HCT116 (cell line): ENCODE measurements around the gene STIM2. TPM values are rescaled to one million over a fixed set of nuclear protein-coding genes. Genes with fewer than 3 reads are reported as not detected.

ENCODE experiments used
- ATAC-seq: fragments of 200-7000 bp; cut with Tn5 transposase; 2 replicates; pipeline ENCODE4 v1.9.1; 2020; ENCODE audit warnings: mild to moderate bottlenecking, moderate library complexity
- BruUV-seq: library from RNA; stranded (reverse); fragments of 400-500 nt; replicated peaks from 2 replicates; lab custom pipeline; 2021; lab: Mats Ljungman, UMichigan
- CTCF ChIA-PET: fragments of 300-600 bp; sonication (Branson Sonifier 250); formaldehyde crosslinking; loops from one replicate; lab custom pipeline; 2021; ENCODE audit warnings: antibody characterized with exemption; lab: Charles Lee
- POLR2A ChIA-PET: fragments of 300-600, 350-600 bp; sonication (Branson Sonifier 250); formaldehyde crosslinking; loops from one replicate; lab custom pipeline; 2021; ENCODE audit warnings: antibody characterized with exemption; lab: Charles Lee
- RAD21 ChIA-PET, 2 experiments: fragments of 300-600 bp; sonication (Branson Sonifier 250); formaldehyde crosslinking; loops; one replicate each; lab custom pipeline; 2023; ENCODE audit warnings: low total read pairs in 2 of 2; ENCODE audit not compliant: uncharacterized antibody in 2 of 2, unreplicated experiment in 2 of 2, low non-redundant PET in 1 of 2; lab: Charles Lee
- DNase-seq: peaks from one replicate; pipeline ENCODE4 v3.0.0-alpha.2; 2010; ENCODE audit warnings: low read depth, low spot score
- H2AFZ ChIP-seq: fragments of 200-600 bp; shearing (Covaris generic), sonication (generic); 2 replicates; pipeline ENCODE4 v1.6.1; 2017; ENCODE audit warnings: low read depth, mixed run types, mixed read lengths, antibody characterized with exemption, low read length; ENCODE audit not compliant: poor library complexity, severe bottlenecking
- H3K27ac ChIP-seq: 2 replicates; pipeline ENCODE4 v1.5.1; 2012; ENCODE audit warnings: low read depth, low read length
- H3K27me3 ChIP-seq: fragments of 200-600 bp; sonication (generic); 2 replicates; pipeline ENCODE4 v1.6.1; 2016; ENCODE audit warnings: mixed run types, low read length, mixed read lengths; ENCODE audit not compliant: insufficient read depth
- H3K36me3 ChIP-seq, 2 experiments: fragments of 200-500 bp in 1 of 2; fragments of 200-600 bp in 1 of 2; sonication (Bioruptor generic) in 1 of 2; sonication (generic) in 1 of 2; 2 replicates each; pipeline versions ENCODE4 v1.5.1 to v1.6.1; 2014 to 2016; ENCODE audit warnings: low read length in 2 of 2, inconsistent platforms in 1 of 2, mixed read lengths in 1 of 2, mixed run types in 1 of 2; ENCODE audit not compliant: insufficient read depth in 2 of 2, control insufficient read depth in 1 of 2
- H3K4me1 ChIP-seq, 2 experiments: fragments of 200-600 bp in 1 of 2; sonication (generic) in 1 of 2; 2 replicates each; pipeline versions ENCODE4 v1.5.1 to v1.6.1; 2012 to 2017; ENCODE audit warnings: low read length in 2 of 2, inconsistent platforms in 1 of 2, mild to moderate bottlenecking in 1 of 2, mixed read lengths in 1 of 2, mixed run types in 1 of 2, moderate library complexity in 1 of 2; ENCODE audit not compliant: insufficient read depth in 2 of 2, control insufficient read depth in 1 of 2
- H3K4me2 ChIP-seq: fragments of 200-600 bp; sonication (generic); 2 replicates; pipeline ENCODE4 v1.6.1; 2017; ENCODE audit warnings: mixed run types, low read length, mixed read lengths
- H3K4me3 ChIP-seq, 2 experiments: fragments of 200-600 bp in 1 of 2; sonication (generic) in 1 of 2; replicated peaks in 1 of 2; 2 replicates each; pipeline ENCODE4 v1.5.1; 2011 to 2016; ENCODE audit warnings: low read length in 2 of 2, control low read depth in 1 of 2, low read depth in 1 of 2, mild to moderate bottlenecking in 1 of 2, mixed read lengths in 1 of 2, mixed run types in 1 of 2
- H3K79me2 ChIP-seq: fragments of 200-600 bp; sonication (generic); 2 replicates; pipeline ENCODE4 v1.6.1; 2017; ENCODE audit warnings: mild to moderate bottlenecking, mixed run types, low read length, moderate library complexity, mixed read lengths; ENCODE audit not compliant: insufficient read depth
- H3K9ac ChIP-seq: fragments of 200-600 bp; sonication (generic); 2 replicates; pipeline ENCODE4 v1.6.1; 2016; ENCODE audit warnings: low read length, mixed read lengths
- H3K9me2 ChIP-seq: fragments of 200-600 bp; sonication (generic), shearing (Covaris generic); 2 replicates; pipeline ENCODE4 v1.6.1; 2017; ENCODE audit warnings: mixed run types, mild to moderate bottlenecking, moderate library complexity; ENCODE audit not compliant: insufficient read depth
- H3K9me3 ChIP-seq, 2 experiments: fragments of 200-500 bp in 1 of 2; fragments of 200-600 bp in 1 of 2; sonication (Bioruptor generic) in 1 of 2; sonication (generic) in 1 of 2; 2 replicates each; pipeline ENCODE4 v1.6.1; 2014 to 2017; ENCODE audit warnings: low read length in 2 of 2, mixed read lengths in 2 of 2, inconsistent platforms in 1 of 2, low read depth in 1 of 2, mild to moderate bottlenecking in 1 of 2, mixed run types in 1 of 2, moderate library complexity in 1 of 2; ENCODE audit not compliant: control insufficient read depth in 1 of 2, insufficient read depth in 1 of 2
- H4K20me1 ChIP-seq: fragments of 200-600 bp; sonication (generic), shearing (Covaris generic); 2 replicates; pipeline ENCODE4 v1.6.1; 2017; ENCODE audit warnings: mixed run types, mild to moderate bottlenecking, moderate library complexity; ENCODE audit not compliant: insufficient read depth
- CBX3 ChIP-seq: IDR thresholded peaks from 2 replicates; pipeline ENCODE4 v1.6.1; 2012; ENCODE audit warnings: low read depth
- CEBPB ChIP-seq: IDR thresholded peaks from 2 replicates; pipeline ENCODE4 v1.6.1; 2012; ENCODE audit warnings: low read depth
- EZH2phosphoT487 ChIP-seq: fragments of 200-600 bp; IDR thresholded peaks from 2 replicates; pipeline ENCODE4 v1.6.1; 2018; ENCODE audit warnings: antibody characterized with exemption, borderline replicate concordance
- JUND ChIP-seq: IDR thresholded peaks from 2 replicates; pipeline ENCODE4 v1.6.1; 2012
- POLR2A ChIP-seq: IDR thresholded peaks from 2 replicates; pipeline ENCODE4 v1.7.0; 2011; ENCODE audit warnings: borderline replicate concordance; ENCODE audit not compliant: insufficient read depth, insufficient read length; ENCODE audit errors: extremely low read depth
- POLR2AphosphoS5 ChIP-seq: IDR thresholded peaks from 2 replicates; pipeline ENCODE4 v1.6.1; 2011; ENCODE audit warnings: mild to moderate bottlenecking, low read depth, low read length, moderate library complexity
- SP1 ChIP-seq: IDR thresholded peaks from 2 replicates; pipeline ENCODE4 v1.6.1; 2012; ENCODE audit warnings: low read depth
- TCF7L2 ChIP-seq: IDR thresholded peaks from 2 replicates; pipeline ENCODE4 v1.7.0; 2011; ENCODE audit warnings: borderline replicate concordance, inconsistent platforms; ENCODE audit not compliant: insufficient read depth, insufficient read length; ENCODE audit errors: extremely low read depth
- YY1 ChIP-seq: IDR thresholded peaks from 2 replicates; pipeline ENCODE4 v1.6.1; 2011; ENCODE audit warnings: low read length, low read depth, moderate library complexity, mild to moderate bottlenecking; ENCODE audit not compliant: insufficient replicate concordance; ENCODE audit errors: extremely low read depth
- ZFX ChIP-seq: fragments of 450-650 bp; IDR thresholded peaks from 2 replicates; pipeline ENCODE4 v1.6.1; 2017
- ZNF274 ChIP-seq: fragments of 200-500 bp; sonication (Bioruptor generic); IDR thresholded peaks from 2 replicates; pipeline ENCODE4 v1.6.1; 2014; ENCODE audit warnings: mild to moderate bottlenecking, low read depth, low read length, inconsistent platforms
- intact Hi-C: fragments of 100-400 bp; cut with micrococcal nuclease; formaldehyde crosslinking; loops from 2 replicates; pipeline ENCODE4 v1.10.0; 2022
- total RNA-seq: library from RNA; stranded (reverse); gene quantifications from one replicate; pipeline ENCODE4 v1.2.1, GENCODE V29; 2021; ENCODE audit not compliant: unreplicated experiment
- TF ChIP-seq, protein P1 (sequence below), 3 experiments: fragments of 200-600 bp in 1 of 3; sonication (generic) in 1 of 3; IDR thresholded peaks in 2 of 3; conservative IDR thresholded peaks in 1 of 3; 2 replicates each; pipeline ENCODE4 v1.5.1; 2012 to 2017; ENCODE audit warnings: low read depth in 2 of 3, low read length in 2 of 3, antibody characterized with exemption in 1 of 3, borderline replicate concordance in 1 of 3, control low read depth in 1 of 3, mild to moderate bottlenecking in 1 of 3, mixed read lengths in 1 of 3, mixed run types in 1 of 3, moderate library complexity in 1 of 3; ENCODE audit not compliant: insufficient read depth in 1 of 3
- TF ChIP-seq, protein P2 (sequence below): IDR thresholded peaks from 2 replicates; pipeline ENCODE4 v1.6.1; 2011; ENCODE audit warnings: mild to moderate bottlenecking, low read length, moderate library complexity; ENCODE audit not compliant: insufficient replicate concordance; ENCODE audit errors: extremely low read depth
- TF ChIP-seq, protein P3 (sequence below): IDR thresholded peaks from 2 replicates; pipeline ENCODE4 v1.6.1; 2012

Gene STIM2
- total RNA-seq, 1 experiment from 2014 or later = 65.9 TPM

DNA sequence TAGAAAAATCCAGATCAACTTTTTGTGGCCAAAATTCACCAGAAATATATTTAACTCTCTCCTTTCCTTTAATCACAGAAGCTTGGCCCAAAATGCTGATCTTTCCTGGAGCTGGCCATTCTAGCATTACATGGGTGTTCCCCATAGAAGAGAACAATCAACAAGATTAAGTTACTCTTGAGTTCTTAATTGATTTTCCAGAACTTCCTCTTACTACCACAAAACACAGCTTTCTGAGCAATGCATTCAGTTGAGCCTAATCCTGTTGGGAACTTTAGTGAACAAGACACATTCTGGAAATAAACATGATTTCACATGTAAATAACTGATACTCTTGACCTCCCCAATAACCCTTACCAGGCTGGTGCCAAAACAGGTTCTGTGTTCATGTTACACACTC, 45.4 kb upstream of the STIM2 start:
- no peak overlapping the region for H3K9ac ChIP-seq
- no peak for ATAC-seq
- ChIA-PET RAD21 (no interaction called here), POLR2A (no interaction called here), CTCF (no interaction called here)
- no peak overlapping the region for H3K27ac ChIP-seq
- H2AFZ ChIP-seq = no peak overlapping the region
- no peaks in the 10 kb centered on the region for H3K27me3 ChIP-seq
- BruUV-seq = no TSS peak
- DNase-seq = no peak
- no peak overlapping the region for H3K4me3 ChIP-seq
- TF ChIP-seq, protein P1, sequence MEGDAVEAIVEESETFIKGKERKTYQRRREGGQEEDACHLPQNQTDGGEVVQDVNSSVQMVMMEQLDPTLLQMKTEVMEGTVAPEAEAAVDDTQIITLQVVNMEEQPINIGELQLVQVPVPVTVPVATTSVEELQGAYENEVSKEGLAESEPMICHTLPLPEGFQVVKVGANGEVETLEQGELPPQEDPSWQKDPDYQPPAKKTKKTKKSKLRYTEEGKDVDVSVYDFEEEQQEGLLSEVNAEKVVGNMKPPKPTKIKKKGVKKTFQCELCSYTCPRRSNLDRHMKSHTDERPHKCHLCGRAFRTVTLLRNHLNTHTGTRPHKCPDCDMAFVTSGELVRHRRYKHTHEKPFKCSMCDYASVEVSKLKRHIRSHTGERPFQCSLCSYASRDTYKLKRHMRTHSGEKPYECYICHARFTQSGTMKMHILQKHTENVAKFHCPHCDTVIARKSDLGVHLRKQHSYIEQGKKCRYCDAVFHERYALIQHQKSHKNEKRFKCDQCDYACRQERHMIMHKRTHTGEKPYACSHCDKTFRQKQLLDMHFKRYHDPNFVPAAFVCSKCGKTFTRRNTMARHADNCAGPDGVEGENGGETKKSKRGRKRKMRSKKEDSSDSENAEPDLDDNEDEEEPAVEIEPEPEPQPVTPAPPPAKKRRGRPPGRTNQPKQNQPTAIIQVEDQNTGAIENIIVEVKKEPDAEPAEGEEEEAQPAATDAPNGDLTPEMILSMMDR (IDR thresholded peaks at IDR 0.05 in 2 of 3, conservative IDR thresholded peaks at IDR 0.05 in 1 of 3; ENCODE audit: borderline replicate concordance in 1 of 3, insufficient read depth in 1 of 3, low read depth in 2 of 3, low read length in 2 of 3) = no peak
- TF ChIP-seq CBX3 (no peak), ZNF274 (no peak), TCF7L2 (no peak), POLR2A (no peak), YY1 (no peak), POLR2AphosphoS5 (no peak), EZH2phosphoT487 (no peak), ZFX (no peak), JUND (no peak), CEBPB (no peak), SP1 (no peak)
- TF ChIP-seq, protein P2, sequence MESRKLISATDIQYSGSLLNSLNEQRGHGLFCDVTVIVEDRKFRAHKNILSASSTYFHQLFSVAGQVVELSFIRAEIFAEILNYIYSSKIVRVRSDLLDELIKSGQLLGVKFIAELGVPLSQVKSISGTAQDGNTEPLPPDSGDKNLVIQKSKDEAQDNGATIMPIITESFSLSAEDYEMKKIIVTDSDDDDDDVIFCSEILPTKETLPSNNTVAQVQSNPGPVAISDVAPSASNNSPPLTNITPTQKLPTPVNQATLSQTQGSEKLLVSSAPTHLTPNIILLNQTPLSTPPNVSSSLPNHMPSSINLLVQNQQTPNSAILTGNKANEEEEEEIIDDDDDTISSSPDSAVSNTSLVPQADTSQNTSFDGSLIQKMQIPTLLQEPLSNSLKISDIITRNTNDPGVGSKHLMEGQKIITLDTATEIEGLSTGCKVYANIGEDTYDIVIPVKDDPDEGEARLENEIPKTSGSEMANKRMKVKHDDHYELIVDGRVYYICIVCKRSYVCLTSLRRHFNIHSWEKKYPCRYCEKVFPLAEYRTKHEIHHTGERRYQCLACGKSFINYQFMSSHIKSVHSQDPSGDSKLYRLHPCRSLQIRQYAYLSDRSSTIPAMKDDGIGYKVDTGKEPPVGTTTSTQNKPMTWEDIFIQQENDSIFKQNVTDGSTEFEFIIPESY = no peak
- TF ChIP-seq, protein P3, sequence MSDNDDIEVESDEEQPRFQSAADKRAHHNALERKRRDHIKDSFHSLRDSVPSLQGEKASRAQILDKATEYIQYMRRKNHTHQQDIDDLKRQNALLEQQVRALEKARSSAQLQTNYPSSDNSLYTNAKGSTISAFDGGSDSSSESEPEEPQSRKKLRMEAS = no peak
- TF ChIP-seq, all 23 proteins: peak for 0
- Histone ChIP-seq H3K79me2 (no peaks in the 10 kb centered on the region), H3K36me3 (no peaks in the 10 kb centered on the region), H3K9me2 (no peaks in the 10 kb centered on the region), H3K4me2 (no peak overlapping the region), H3K9me3 (no peaks in the 10 kb centered on the region), H4K20me1 (no peaks in the 10 kb centered on the region), H3K4me1 (peaks cover 0 to 5% of the 10 kb centered on the region in 2 experiments; a peak in 1 of 4 replicates)
- intact Hi-C loops = no loop called here
